Caki2 (cell line): Measurements from ENCODE around the gene CFAP119. TPM values are rescaled to one million over a fixed set of nuclear protein-coding genes. Genes with fewer than 3 reads are reported as not detected.

Experiments used
- DNase-seq: peaks from one replicate; pipeline ENCODE4 v3.0.0-alpha.2; 2015; ENCODE audit warnings: low read depth
- in situ Hi-C: cut with HindIII; loops from 2 replicates; pipeline ENCODE4 v1.10.0; 2016; ENCODE audit warnings: low sequenced_read_pairs, low pct_unique_long_range_greater_than_20kb, mixed read lengths
- total RNA-seq: library from RNA; depleted of rRNA; stranded (reverse); fragments of >200 nt; shearing (Covaris generic); gene quantifications from 2 replicates; pipeline ENCODE4 v1.2.3, GENCODE V29; 2014; ENCODE audit warnings: low replicate concordance

The CFAP119 gene
- total RNA-seq, 1 experiment from 2014 or later: 12.3 TPM

DNA sequence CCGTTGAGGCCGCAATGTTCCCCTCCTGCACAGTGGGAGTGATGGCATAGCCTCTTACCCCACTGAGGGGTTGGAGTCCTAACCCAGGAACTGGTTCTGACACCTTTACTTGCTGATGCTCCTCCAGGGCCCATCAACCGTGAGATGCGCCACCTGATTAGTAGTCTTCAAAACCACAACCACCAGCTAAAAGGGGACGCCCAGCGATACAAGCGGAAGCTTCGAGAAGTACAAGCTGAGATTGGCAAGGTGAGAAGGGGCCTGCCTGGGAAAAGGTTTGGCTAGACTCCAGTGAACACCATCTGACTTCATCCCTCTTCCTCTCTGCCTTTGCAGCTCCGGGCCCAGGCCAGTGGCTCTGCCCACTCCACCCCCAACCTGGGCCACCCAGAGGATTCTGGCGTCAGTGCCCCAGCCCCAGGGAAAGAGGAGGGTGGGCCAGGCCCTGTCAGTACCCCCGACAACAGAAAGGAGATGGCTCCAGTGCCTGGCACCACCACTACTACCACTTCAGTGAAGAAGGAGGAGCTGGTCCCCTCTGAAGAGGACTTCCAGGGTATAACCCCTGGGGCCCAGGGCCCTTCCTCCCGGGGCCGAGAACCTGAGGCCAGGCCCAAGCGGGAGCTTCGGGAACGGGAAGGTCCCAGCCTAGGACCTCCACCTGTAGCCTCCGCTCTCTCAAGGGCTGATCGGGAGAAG lies 6.1 kb upstream of the CFAP119 start:
- no peak for DNase-seq
- in situ Hi-C loops: loop anchor here (25.0 kb wide), 1 partner anchor 169 kb away; the partner anchor contains the start of gene ORAI3

DNA sequence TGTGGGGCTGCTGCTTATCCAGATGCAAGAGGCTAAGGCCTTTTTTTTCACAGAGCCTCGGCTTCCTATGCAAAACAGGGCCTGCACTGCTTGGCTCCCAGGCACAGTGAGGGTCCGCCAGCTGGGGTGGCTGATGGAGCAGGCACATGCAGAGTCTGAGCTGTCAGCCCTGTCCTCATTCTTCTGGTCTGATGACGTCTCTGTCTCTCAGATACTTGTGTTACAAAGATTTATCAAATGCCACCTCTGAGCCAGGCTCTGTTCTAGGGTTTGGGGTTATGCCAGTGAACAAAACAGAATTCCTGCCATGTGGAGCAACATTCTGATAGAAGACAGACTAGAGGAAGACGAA lies 5.0 kb upstream of the CFAP119 start:
- in situ Hi-C loops: loop anchor here (25.0 kb wide), 1 partner anchor 170 kb away; the partner anchor contains the start of gene ORAI3

DNA sequence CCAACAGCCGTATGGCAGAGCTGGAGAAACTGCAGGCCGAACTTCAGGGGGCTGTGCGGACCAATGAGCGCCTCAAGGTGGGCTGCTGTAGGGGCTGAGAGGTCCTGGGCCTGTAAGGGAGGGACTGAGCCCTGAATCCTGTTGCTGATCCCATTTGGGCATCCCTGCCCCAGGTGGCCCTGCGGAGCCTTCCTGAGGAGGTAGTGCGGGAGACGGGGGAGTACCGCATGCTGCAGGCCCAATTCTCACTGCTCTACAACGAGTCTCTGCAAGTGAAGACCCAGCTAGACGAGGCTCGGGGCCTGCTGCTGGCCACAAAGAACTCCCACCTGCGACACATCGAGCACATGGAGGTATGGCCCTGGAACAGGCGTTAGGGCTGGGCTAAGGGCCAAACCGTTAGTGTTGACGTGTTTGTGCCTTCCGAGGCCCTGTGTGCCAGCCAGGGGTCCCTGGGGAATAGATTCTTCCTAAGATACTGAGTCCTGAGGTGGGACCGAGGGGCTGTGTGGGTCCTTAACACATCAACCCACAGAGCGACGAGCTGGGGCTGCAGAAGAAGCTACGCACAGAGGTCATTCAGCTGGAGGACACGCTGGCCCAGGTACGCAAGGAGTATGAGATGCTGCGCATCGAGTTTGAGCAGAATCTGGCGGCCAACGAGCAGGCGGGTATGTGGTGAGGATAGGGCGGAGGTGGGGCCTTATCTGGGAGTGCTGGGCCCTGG lies 4.5 kb upstream of the CFAP119 start:
- no peak for DNase-seq
- in situ Hi-C loops: loop anchor here (25.0 kb wide), 1 partner anchor 171 kb away; the partner anchor contains the start of gene ORAI3

More for the DNA sequence above, 5.0 kb upstream of the CFAP119 start:
- no peak for DNase-seq

DNA sequence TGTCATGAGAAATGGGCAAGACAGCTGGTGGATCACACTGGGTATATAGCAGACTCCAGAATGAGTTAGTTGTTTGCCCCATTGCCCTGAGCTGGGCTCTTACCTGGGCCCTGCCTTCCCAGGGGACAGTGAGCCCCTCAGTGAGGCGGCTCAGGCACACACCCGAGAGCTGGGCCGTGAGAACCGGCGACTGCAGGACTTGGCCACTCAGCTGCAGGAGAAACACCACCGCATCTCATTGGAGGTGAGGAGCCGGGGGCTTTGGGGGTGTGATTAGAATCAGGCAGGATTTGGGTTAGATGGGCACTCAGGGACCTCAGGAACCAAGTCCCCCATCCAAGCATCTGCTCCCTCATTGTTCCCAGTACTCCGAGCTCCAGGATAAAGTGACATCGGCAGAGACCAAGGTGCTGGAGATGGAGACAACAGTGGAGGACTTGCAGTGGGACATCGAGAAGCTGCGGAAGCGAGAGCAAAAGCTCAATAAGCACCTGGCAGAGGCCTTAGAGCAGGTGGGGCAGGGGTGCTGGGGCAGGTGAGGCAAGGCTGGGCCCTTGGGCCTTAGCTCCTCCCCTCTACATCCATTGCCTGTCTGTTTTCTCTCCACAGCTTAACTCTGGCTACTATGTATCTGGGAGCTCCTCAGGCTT lies 3.1 kb upstream of the CFAP119 start:
- in situ Hi-C loops: loop anchor here (25.0 kb wide), 1 partner anchor 172 kb away; the partner anchor contains the start of gene ORAI3
- no peak for DNase-seq

DNA sequence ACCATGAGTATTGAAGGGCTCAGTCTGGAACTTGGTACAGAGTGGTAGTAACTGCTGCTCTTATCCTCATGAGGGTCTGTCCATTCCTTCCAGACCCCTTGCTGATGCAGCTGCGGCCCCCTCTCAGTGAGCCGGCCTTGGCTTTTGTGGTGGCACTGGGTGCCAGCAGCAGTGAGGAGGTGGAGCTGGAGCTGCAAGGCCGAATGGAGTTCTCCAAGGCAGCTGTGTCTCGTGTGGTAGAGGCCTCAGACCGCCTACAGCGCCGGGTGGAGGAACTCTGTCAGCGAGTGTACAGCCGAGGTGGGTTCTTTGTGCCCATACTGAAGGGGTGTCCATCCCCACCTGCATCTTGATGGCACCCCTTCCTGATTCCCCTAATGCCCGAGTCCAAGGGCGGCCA lies 2.2 kb upstream of the CFAP119 start:
- no peak for DNase-seq
- in situ Hi-C loops: loop anchor here (25.0 kb wide), 1 partner anchor 173 kb away; the partner anchor contains the start of gene ORAI3

DNA sequence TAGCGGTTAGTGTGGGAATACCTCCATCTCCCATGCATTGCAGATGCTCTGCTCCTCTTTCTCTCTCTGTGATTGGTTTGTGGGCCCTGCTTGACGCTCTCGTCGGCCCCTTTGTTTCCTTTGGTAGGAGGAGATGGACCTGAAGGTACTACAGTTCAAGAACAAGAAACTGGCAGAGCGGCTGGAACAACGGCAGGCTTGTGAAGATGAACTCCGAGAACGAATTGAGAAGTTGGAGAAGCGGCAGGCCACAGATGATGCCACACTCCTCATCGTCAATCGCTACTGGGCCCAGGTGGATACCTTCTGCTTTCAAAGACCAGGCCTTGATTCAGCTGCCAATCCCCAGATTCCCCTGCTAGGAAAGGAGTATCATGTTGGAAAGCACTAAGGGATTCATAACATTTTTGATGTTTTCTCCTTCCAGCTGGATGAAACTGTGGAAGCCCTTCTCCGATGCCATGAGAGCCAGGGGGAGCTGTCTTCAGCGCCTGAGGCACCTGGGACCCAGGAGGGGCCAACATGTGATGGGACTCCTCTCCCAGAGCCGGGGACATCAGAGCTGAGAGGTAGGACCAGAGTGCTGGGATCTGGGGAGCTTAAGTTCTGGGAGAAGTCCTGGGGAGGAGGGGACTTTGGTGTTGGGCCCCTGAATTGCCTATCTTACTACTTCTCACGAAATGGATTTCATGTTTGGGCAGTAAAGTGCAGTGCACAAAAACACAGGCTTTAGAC lies 1.3 kb upstream of the CFAP119 start:
- DNase-seq: no peak
- in situ Hi-C loops: loop anchor here (25.0 kb wide), 1 partner anchor 174 kb away; the partner anchor contains the start of gene ORAI3

DNA sequence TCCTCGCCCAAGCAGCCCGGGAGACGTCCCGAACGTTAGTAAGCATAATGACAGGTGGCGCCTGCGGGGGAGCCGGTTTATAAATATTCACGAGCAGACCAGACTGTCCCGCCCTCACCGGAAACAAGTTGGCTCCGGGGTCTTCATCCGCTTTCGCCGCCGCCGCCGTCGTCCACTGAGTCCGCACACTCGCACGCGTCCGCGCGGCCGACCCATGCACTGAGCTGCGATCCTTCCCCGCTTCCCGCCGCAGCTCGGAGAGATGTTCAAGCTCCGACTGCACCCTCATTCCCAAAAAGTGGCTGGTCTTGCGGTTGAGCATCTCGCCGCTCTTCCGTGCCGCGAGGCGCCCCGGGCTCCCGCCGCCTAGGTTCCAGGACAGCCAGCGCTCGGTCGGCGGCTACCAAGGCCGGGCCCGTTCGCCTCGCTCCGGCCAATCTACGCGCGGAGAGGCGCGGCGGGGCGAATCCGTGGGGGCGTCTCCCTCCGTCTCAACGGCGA lies 385 bp downstream of the CFAP119 start:
- DNase-seq: peak; percentile 43
- in situ Hi-C loops: loop anchor here (25.0 kb wide), 1 partner anchor 176 kb away; the partner anchor contains the start of gene ORAI3

DNA sequence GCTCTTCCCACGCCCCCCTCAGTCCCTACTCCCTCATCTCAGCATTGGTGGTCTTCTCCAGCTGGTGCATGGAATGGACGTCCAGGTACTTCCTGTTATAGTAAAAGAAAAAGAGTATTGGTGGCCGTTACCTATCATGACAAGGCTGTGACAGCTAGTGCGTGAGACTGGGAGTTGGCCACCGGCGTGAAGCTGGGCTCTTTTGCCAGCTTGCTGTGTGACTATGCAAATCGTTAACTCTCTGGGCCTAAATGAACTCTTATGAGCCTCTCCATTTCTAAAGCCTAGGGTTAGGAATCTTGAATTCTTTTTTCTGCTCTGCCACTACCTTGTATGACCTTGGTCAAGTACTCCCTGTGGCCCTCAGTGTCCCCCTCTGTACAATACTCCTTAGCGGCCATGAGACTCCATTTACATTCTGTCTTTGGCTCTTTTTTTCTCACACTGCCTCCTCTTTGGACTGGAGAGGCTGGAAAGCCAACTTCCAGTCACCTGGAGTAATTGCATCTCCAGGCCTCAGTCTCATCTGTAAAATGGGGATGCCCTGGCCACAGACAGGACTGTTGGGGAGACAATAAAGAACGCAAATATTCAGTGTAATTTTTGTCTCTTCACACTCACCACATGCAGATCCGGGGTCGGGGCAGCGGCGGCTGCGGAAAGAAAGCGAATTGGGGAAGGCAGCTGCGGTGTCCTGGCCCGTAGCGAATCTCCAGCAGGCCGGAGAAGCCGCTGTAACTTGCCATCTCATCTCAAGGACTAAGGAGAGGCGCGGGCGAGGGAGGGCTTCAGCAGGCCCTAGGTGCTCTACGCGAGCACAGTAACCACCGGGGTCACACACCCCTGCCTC lies 1.1 kb downstream of the CFAP119 start:
- DNase-seq: no peak
- in situ Hi-C loops: loop anchor here (25.0 kb wide), 1 partner anchor 176 kb away; the partner anchor contains the start of gene ORAI3

DNA sequence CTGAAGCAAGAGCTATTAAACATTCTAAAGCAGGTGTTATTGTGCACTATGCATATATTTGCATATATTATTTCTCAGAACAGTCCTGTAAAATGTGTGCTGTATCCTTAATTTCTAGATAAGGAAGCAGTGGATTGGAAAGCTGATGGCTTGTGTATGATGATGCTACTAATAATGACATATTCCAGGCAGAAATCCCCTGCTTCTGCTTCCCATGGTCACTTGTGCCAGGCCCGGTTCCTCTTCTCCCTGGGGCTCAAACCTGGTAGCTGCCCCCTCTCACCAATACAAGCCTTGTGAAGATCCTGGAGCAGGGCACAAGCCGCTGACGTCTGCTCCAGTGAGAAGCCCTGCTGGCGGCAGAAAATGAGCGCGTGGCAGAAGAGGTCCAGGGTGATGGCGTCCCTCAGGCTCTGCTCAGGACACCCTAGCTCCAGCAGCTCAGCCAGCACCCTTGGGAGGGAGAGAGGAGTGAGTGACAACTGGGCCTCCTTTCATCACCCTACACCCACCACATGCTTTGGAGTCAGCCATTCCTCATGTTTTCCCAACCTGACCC lies 1.8 kb downstream of the CFAP119 start:
- DNase-seq: no peak
- in situ Hi-C loops: loop anchor here (25.0 kb wide), 1 partner anchor 177 kb away; the partner anchor contains the start of gene ORAI3

DNA sequence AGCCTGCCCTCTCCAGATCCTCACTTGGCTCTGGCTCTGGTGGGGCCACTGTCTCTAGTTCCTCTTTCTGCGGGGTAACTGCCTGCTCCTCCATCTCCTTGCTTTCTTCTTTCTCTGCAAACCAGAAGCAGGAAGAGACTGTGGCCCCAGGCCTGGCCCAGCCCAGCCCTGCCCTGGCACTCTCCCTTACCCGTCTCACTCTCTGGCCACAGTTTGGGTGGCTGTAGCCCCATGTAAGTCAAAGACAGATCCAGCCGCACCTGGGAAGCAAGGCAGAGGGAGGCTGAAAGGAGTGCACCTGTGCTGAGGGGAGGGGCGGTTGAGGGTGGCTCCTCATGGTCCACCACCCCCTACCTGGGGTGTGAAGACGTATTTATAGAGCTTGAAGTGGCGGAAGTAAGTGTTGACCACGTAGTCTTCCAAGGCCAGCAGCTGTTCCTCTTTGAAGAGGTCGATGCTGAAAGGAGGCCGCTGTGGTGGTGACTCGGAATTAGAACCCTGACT lies 2.8 kb downstream of the CFAP119 start:
- DNase-seq: no peak
- in situ Hi-C loops: loop anchor here (25.0 kb wide), 1 partner anchor 178 kb away; the partner anchor contains the start of gene ORAI3

DNA sequence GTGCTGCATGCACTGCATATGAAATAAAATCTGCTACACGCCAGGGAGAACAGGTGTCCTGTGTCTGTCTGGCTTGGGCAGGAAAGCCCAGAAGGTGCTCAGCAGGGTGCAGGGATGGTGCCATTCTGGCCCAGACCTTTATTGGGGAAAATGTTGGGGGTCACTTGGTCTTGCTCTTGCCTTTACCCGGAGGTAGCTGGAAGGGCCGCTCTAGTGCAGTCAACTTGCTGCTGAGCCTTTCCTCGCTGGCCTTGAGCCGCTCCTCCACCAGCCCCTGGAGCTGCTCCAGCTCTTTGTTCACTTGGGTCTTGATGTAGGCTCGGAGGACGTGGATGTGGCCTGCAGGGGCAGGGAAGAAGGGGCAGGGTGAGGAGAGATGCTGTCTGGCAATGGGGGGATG lies 4.5 kb downstream of the CFAP119 start:
- in situ Hi-C loops: loop anchor here (25.0 kb wide), 1 partner anchor 180 kb away; the partner anchor contains the start of gene ORAI3
- DNase-seq: no peak

DNA sequence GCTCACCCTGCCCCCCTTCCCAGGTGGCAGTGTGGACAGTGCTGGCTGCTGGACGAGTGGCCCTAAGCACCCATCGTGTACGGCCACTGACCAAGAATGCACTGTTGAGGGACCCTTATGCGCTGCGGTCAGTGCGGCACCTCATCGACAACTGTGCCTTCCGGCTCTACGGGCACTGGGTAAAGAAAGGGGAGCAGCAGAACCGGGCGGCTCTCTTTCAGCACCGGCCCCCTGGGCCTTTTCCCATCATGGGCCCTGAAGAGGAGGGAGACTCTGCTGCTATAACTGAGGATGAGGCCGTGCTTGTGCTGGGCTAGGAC lies 5.1 kb downstream of the CFAP119 start:
- in situ Hi-C loops: loop anchor here (25.0 kb wide), 1 partner anchor 181 kb away; the partner anchor contains the start of gene ORAI3

DNA sequence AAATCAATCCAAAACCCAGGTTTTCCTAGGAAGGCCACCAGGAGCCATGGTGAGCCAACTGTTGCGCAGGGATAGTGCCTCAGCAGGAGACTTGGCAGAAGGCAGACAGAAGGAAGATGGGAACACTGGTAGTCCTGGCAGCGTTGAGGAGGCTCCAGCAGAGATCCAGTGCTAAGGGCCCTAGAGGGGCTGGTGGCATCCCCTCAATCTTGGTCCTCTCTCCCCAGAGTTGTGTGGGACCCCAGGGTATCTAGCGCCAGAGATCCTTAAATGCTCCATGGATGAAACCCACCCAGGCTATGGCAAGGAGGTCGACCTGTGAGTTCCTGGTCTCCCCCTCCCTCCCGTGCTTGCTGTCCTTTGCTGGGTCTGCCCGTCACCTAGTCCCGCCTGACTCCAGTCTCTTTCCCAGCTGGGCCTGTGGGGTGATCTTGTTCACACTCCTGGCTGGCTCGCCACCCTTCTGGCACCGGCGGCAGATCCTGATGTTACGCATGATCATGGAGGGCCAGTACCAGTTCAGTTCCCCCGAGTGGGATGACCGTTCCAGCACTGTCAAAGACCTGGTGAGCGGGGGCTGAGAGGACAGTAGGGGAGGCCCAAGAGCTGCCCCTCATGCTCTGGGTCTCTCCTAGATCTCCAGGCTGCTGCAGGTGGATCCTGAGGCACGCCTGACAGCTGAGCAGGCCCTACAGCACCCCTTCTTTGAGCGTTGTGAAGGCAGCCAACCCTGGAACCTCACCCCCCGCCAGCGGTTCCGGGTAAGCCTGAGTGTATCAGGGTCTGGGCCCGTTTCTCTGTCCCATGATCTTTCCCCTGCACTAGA lies 5.7 kb downstream of the CFAP119 start:
- DNase-seq: no peak
- in situ Hi-C loops: loop anchor here (25.0 kb wide), 1 partner anchor 181 kb away; the partner anchor contains the start of gene ORAI3

More for the DNA sequence above, 5.1 kb downstream of the CFAP119 start:
- DNase-seq: no peak

DNA sequence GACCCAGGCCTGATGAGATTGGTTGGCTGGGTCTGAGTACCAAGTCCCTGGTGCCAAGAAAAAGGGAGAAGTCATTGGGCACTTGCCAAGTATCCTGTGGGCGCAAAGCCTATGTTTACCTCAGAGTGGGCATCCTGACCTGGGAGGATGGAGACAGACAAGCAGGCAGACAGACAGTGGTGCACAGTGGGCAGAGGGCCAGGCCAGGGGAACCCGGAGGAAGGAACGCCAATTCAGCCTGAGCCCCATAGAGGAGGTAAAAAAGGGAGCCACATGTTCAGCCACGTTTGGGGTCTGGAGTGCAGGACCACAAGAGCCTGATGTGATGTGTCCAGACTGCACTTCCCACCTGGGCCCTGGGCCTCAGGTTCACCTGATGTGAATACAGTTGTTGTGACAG lies 8.3 kb downstream of the CFAP119 start:
- no peak for DNase-seq
- in situ Hi-C loops: loop anchor here (25.0 kb wide), 1 partner anchor 184 kb away; the partner anchor contains the start of gene ORAI3

DNA sequence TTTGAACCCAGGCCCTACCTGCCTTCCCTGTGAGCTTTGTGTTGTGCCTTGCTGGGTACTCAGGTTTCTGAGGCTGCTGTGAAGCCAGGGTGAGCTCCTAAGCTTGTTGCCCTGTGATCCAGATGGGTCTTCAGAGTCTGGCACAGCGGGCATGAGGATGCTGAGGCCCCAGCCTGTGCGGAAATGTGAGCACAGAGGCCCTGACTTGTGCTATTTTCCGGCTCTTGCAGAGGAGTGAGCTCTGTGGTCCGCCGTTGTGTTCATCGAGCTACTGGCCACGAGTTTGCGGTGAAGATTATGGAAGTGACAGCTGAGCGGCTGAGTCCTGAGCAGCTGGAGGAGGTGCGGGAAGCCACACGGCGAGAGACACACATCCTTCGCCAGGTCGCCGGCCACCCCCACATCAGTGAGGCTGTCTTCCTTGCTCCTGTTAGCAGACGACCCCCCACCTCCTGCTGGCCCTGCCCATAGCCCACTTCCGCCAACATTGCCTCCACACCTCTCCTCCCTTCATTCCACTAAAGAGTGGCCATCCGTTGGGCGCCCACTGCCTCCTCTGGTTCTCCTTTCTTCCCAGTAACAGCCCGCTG lies 10.9 kb downstream of the CFAP119 start:
- no peak for DNase-seq
- in situ Hi-C loops: loop anchor here (25.0 kb wide), 1 partner anchor 186 kb away; the partner anchor contains the start of gene ORAI3
